HEK293 (cell line): ENCODE measurements around the gene COBL.

Experiments used
- CTCF ChIA-PET: fragments of 350-600 bp; formaldehyde crosslinking; extraction: SDS; loops from one replicate; lab custom pipeline; 2021; ENCODE audit warnings: antibody characterized with exemption; lab: Yijun Ruan, JAX
- POLR2A ChIA-PET: fragments of 300-600 bp; formaldehyde crosslinking; extraction: SDS; loops from one replicate; lab custom pipeline; 2020; ENCODE audit warnings: antibody characterized with exemption, inconsistent platforms; lab: Yijun Ruan, JAX
- H3K27ac ChIP-seq: fragments of 200-500 bp; sonication (Bioruptor generic); 2 replicates; pipeline ENCODE4 v1.5.1; 2014; ENCODE audit warnings: low read depth, low read length, control low read depth, inconsistent platforms; ENCODE audit errors: extremely low read depth
- H3K36me3 ChIP-seq, 2 experiments: fragments of 200-500 bp in 1 of 2; sonication (Bioruptor generic) in 1 of 2; 1 replicate in 1 of 2; 2 replicates in 1 of 2; pipeline ENCODE4 v1.5.1; 2014 to 2017; ENCODE audit warnings: inconsistent platforms in 2 of 2, low read length in 2 of 2; ENCODE audit not compliant: control insufficient read depth in 2 of 2, insufficient read depth in 1 of 2
- H3K4me1 ChIP-seq: fragments of 200-500 bp; sonication (Bioruptor generic); 2 replicates; pipeline ENCODE4 v1.5.1; 2014; ENCODE audit warnings: mild to moderate bottlenecking, low read length, inconsistent platforms; ENCODE audit not compliant: control insufficient read depth, insufficient read depth
- H3K4me3 ChIP-seq: 2 replicates; pipeline ENCODE4 v1.5.1; 2011; ENCODE audit warnings: low read depth, mild to moderate bottlenecking, control low read depth, low read length, moderate library complexity
- H3K9me3 ChIP-seq: fragments of 200-500 bp; sonication (Bioruptor generic); 2 replicates; pipeline ENCODE4 v1.5.1; 2014; ENCODE audit warnings: low read depth, low read length, inconsistent platforms; ENCODE audit not compliant: control insufficient read depth, insufficient read depth
- OSR2 ChIP-seq: fragments of 450-650 bp; formaldehyde crosslinking; IDR thresholded peaks from 2 replicates; pipeline ENCODE4 v1.5.1; 2016; ENCODE audit warnings: missing biosample characterization, missing genetic modification characterization
- ZBTB10 ChIP-seq: fragments of 450-650 bp; formaldehyde crosslinking; IDR thresholded peaks from 2 replicates; pipeline ENCODE4 v1.5.1; 2016; ENCODE audit warnings: missing biosample characterization, missing genetic modification characterization
- ZBTB21 ChIP-seq: fragments of 450-650 bp; formaldehyde crosslinking; IDR thresholded peaks from 2 replicates; pipeline ENCODE4 v1.5.1; 2017; ENCODE audit warnings: missing biosample characterization, missing genetic modification characterization
- ZFHX2 ChIP-seq: fragments of 450-650 bp; formaldehyde crosslinking; conservative IDR thresholded peaks from 2 replicates; pipeline ENCODE4 v1.5.1; 2016; ENCODE audit warnings: missing biosample characterization, missing genetic modification characterization
- ZNF221 ChIP-seq: fragments of 450-650 bp; formaldehyde crosslinking; IDR thresholded peaks from 2 replicates; pipeline ENCODE4 v1.5.1; 2017; ENCODE audit warnings: missing biosample characterization, missing genetic modification characterization, borderline replicate concordance
- ZNF280D ChIP-seq: fragments of 450-650 bp; formaldehyde crosslinking; IDR thresholded peaks from 2 replicates; pipeline ENCODE4 v1.5.1; 2016; ENCODE audit warnings: missing biosample characterization, missing genetic modification characterization
- ZNF362 ChIP-seq: fragments of 450-650 bp; formaldehyde crosslinking; IDR thresholded peaks from 2 replicates; pipeline ENCODE4 v1.5.1; 2016; ENCODE audit warnings: missing biosample characterization, missing genetic modification characterization
- ZNF394 ChIP-seq: fragments of 450-650 bp; formaldehyde crosslinking; IDR thresholded peaks from 2 replicates; pipeline ENCODE4 v1.5.1; 2016; ENCODE audit warnings: missing biosample characterization, missing genetic modification characterization, mild to moderate bottlenecking, moderate library complexity, borderline replicate concordance
- ZNF423 ChIP-seq: fragments of 450-650 bp; formaldehyde crosslinking; IDR thresholded peaks from 2 replicates; pipeline ENCODE4 v1.5.1; 2016; ENCODE audit warnings: missing biosample characterization, missing genetic modification characterization
- ZNF580 ChIP-seq: fragments of 450-650 bp; formaldehyde crosslinking; IDR thresholded peaks from 2 replicates; pipeline ENCODE4 v1.5.1; 2016; ENCODE audit warnings: missing biosample characterization, missing genetic modification characterization
- ZNF677 ChIP-seq: fragments of 450-650 bp; IDR thresholded peaks from 2 replicates; pipeline ENCODE4 v1.5.0; 2018; ENCODE audit warnings: missing biosample characterization, mild to moderate bottlenecking, missing genetic modification characterization, moderate library complexity
- ZNF76 ChIP-seq: fragments of 450-650 bp; formaldehyde crosslinking; IDR thresholded peaks from 2 replicates; pipeline ENCODE4; 2016; ENCODE audit warnings: low read depth, missing biosample characterization, missing genetic modification characterization, borderline replicate concordance
- ZNF785 ChIP-seq: fragments of 450-650 bp; formaldehyde crosslinking; IDR thresholded peaks from 2 replicates; pipeline ENCODE4 v1.5.1; 2016; ENCODE audit warnings: missing biosample characterization, missing genetic modification characterization
- TF ChIP-seq, protein P1 (sequence below): fragments of 450-650 bp; IDR thresholded peaks from 2 replicates; pipeline ENCODE4 v1.5.1; 2018; ENCODE audit warnings: missing biosample characterization, missing genetic modification characterization

The COBL gene

DNA sequence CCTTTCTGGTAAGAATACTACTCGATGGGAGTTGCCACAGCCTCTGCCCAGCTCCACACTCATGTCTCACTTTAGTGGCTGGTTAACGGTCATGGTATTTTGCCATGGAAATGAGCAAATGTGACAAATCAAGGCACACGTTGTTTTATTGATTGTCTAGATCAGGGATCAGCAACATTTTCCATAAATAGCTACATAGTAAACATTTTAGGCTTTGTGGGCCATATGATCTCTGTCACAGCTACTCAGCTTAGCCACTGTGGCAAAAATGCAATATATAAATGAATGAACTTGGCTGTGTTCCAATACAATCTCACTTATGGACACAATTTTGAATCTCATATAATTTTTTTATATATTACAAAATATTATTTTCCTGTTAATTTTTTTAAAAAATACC is 76.9 kb downstream of the COBL start:
- CTCF ChIA-PET: no interaction called here
- POLR2A ChIA-PET: no interaction called here

More for the DNA sequence above, 76.9 kb downstream of the COBL start:
- Histone ChIP-seq H3K27ac (no peak overlapping the region), H3K4me3 (no peak overlapping the region), H3K4me1 (no peaks in the 10 kb centered on the region), H3K9me3 (no peaks in the 10 kb centered on the region), H3K36me3 (no peaks in the 10 kb centered on the region)
- TF ChIP-seq ZBTB21 (tag by site-specific recombination): no peak
- no peak for TF ChIP-seq ZNF677 (tag by site-specific recombination)
- TF ChIP-seq OSR2: no peak
- no peak for TF ChIP-seq ZNF423 (tag by site-specific recombination)
- no peak for TF ChIP-seq ZNF76 (tag by site-specific recombination)
- TF ChIP-seq, protein P1, sequence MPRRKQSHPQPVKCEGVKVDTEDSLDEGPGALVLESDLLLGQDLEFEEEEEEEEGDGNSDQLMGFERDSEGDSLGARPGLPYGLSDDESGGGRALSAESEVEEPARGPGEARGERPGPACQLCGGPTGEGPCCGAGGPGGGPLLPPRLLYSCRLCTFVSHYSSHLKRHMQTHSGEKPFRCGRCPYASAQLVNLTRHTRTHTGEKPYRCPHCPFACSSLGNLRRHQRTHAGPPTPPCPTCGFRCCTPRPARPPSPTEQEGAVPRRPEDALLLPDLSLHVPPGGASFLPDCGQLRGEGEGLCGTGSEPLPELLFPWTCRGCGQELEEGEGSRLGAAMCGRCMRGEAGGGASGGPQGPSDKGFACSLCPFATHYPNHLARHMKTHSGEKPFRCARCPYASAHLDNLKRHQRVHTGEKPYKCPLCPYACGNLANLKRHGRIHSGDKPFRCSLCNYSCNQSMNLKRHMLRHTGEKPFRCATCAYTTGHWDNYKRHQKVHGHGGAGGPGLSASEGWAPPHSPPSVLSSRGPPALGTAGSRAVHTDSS: no peak
- TF ChIP-seq ZFHX2: no peak
- no peak for TF ChIP-seq ZNF580 (tag by site-specific recombination)
- no peak for TF ChIP-seq ZNF362 (tag by site-specific recombination)
- TF ChIP-seq ZNF280D (tag by site-specific recombination): no peak
- no peak for TF ChIP-seq ZNF785 (tag by site-specific recombination)
- TF ChIP-seq ZNF221 (tag by site-specific recombination): no peak
- no peak for TF ChIP-seq ZBTB10 (tag by site-specific recombination)
- TF ChIP-seq ZNF394 (tag by site-specific recombination): no peak
